Loucy (cell line): Measurements from ENCODE around the gene CSF1.

Source experiments
- H2AFZ ChIP-seq: fragments of 200-600 bp; sonication (generic); 2 replicates; pipeline ENCODE4 v1.6.0; 2016; ENCODE audit warnings: antibody characterized with exemption, mild to moderate bottlenecking, low read length, moderate library complexity
- H3F3A ChIP-seq: fragments of 200-600 bp; 2 replicates; pipeline ENCODE4 v1.6.0; 2016; ENCODE audit warnings: antibody characterized with exemption, low read depth, mild to moderate bottlenecking
- H3K27me3 ChIP-seq: fragments of 200-600 bp; sonication (generic); 2 replicates; pipeline ENCODE4 v1.6.1; 2014; ENCODE audit warnings: low read length, mild to moderate bottlenecking; ENCODE audit not compliant: insufficient read depth, poor library complexity, severe bottlenecking
- H3K36me3 ChIP-seq: fragments of 200-600 bp; sonication (generic); 2 replicates; pipeline ENCODE4 v1.6.1; 2016; ENCODE audit warnings: low read length; ENCODE audit not compliant: insufficient read depth
- H3K4me1 ChIP-seq: fragments of 200-600 bp; sonication (generic); 2 replicates; pipeline ENCODE4 v1.5.1; 2014; ENCODE audit warnings: low read length, mild to moderate bottlenecking; ENCODE audit not compliant: insufficient read depth, poor library complexity, severe bottlenecking
- H3K4me2 ChIP-seq: fragments of 200-600 bp; sonication (generic); 2 replicates; pipeline ENCODE4 v1.6.0; 2014; ENCODE audit warnings: antibody characterized with exemption, low read length, low read depth, mild to moderate bottlenecking; ENCODE audit not compliant: poor library complexity, severe bottlenecking
- H3K4me3 ChIP-seq: fragments of 200-600 bp; sonication (generic); 2 replicates; pipeline ENCODE4 v1.5.1; 2014; ENCODE audit warnings: low read length, mild to moderate bottlenecking, mixed read lengths; ENCODE audit not compliant: poor library complexity, severe bottlenecking
- H3K79me2 ChIP-seq: fragments of 200-600 bp; sonication (generic); 2 replicates; pipeline ENCODE4 v1.6.1; 2014; ENCODE audit warnings: low read length; ENCODE audit not compliant: insufficient read depth
- H3K9ac ChIP-seq: fragments of 200-600 bp; sonication (generic); 2 replicates; pipeline ENCODE4 v1.6.0; 2014; ENCODE audit warnings: mild to moderate bottlenecking, low read depth, low read length, moderate library complexity; ENCODE audit not compliant: poor library complexity, severe bottlenecking
- H3K9me2 ChIP-seq: fragments of 200-600 bp; sonication (generic); replicated peaks from 2 replicates; pipeline ENCODE4 v1.6.1; 2016; ENCODE audit warnings: low read depth, low read length, mixed read lengths
- H3K9me3 ChIP-seq: fragments of 200-600 bp; sonication (generic); 2 replicates; pipeline ENCODE4 v1.6.1; 2014; ENCODE audit warnings: mild to moderate bottlenecking, antibody characterized with exemption, low read length, low read depth; ENCODE audit not compliant: insufficient read depth
- H4K20me1 ChIP-seq: fragments of 200-600 bp; sonication (generic); 2 replicates; pipeline ENCODE4 v1.6.0; 2014; ENCODE audit warnings: antibody characterized with exemption, low read length, mild to moderate bottlenecking; ENCODE audit not compliant: insufficient read depth, poor library complexity, severe bottlenecking
- CTCF ChIP-seq: fragments of 200-600 bp; sonication (generic); conservative IDR thresholded peaks from 2 replicates; pipeline ENCODE4 v1.5.1; 2014; ENCODE audit warnings: mild to moderate bottlenecking, antibody characterized with exemption, low read length
- EZH2phosphoT487 ChIP-seq: fragments of 200-600 bp; IDR thresholded peaks from 2 replicates; pipeline ENCODE4 v1.6.1; 2018; ENCODE audit warnings: antibody characterized with exemption, mild to moderate bottlenecking, moderate library complexity, borderline replicate concordance

Gene CSF1

GRCh38 chr1:109978761-109979488, 68.3 kb downstream of the CSF1 start:
- no peaks in the 10 kb centered on the region for H3K9me3 ChIP-seq
- H2AFZ ChIP-seq = no peak overlapping the region
- H3K4me1 ChIP-seq = peaks cover 5% of the 10 kb centered on the region
- H3F3A ChIP-seq = no peaks in the 10 kb centered on the region
- no peaks in the 10 kb centered on the region for H3K9me2 ChIP-seq
- no peak overlapping the region for H3K4me2 ChIP-seq
- no peaks in the 10 kb centered on the region for H3K36me3 ChIP-seq
- H4K20me1 ChIP-seq = no peaks in the 10 kb centered on the region
- no peak overlapping the region for H3K9ac ChIP-seq
- H3K4me3 ChIP-seq = no peak overlapping the region
- no peak for TF ChIP-seq CTCF
- TF ChIP-seq EZH2phosphoT487 = no peak
- H3K79me2 ChIP-seq = no peaks in the 10 kb centered on the region
- no peaks in the 10 kb centered on the region for H3K27me3 ChIP-seq

GRCh38 chr1:109979489-109980091, 68.9 kb downstream of the CSF1 start:
- Histone ChIP-seq H3K27me3 (no peaks in the 10 kb centered on the region), H3K9me3 (no peaks in the 10 kb centered on the region), H3K9ac (no peak overlapping the region), H2AFZ (no peak overlapping the region), H3K4me3 (no peak overlapping the region), H3K79me2 (no peaks in the 10 kb centered on the region), H4K20me1 (no peaks in the 10 kb centered on the region), H3K9me2 (no peaks in the 10 kb centered on the region), H3K4me1 (peaks cover 9% of the 10 kb centered on the region), H3K36me3 (no peaks in the 10 kb centered on the region), H3K4me2 (no peak overlapping the region), H3F3A (no peaks in the 10 kb centered on the region)
- TF ChIP-seq CTCF (no peak), EZH2phosphoT487 (no peak)
